Right lobe of liver (tissue), 6 donors: ENCODE data around the gene TMEM131L. TPM values are rescaled to one million over a fixed set of nuclear protein-coding genes. Genes with fewer than 3 reads are reported as not detected.

Source experiments
- ATAC-seq, 4 donors: fragments of 200-7000 bp; cut with Tn5 transposase; one replicate each; pipeline ENCODE4 v1.9.1; 2020; ENCODE audit warnings: mild to moderate bottlenecking in 4 of 4, moderate library complexity in 4 of 4
- DNase-seq, 3 donors: peaks; one replicate each; pipeline ENCODE4 v3.0.0-alpha.2; 2020
- H3K27ac ChIP-seq, 3 donors: fragments of 200-600 bp; one replicate each; pipeline ENCODE4 v1.8.0; 2022
- H3K27me3 ChIP-seq, 2 donors: fragments of 200-600 bp; one replicate each; pipeline ENCODE4 v1.8.0; 2022
- H3K36me3 ChIP-seq, 4 donors: fragments of 200-600 bp; sonication (generic) in 1 of 4; one replicate each; pipeline versions ENCODE4 v1.5.1 to v1.8.0; 2017 to 2022; ENCODE audit warnings: control low read depth in 1 of 4
- H3K4me1 ChIP-seq, 4 donors: fragments of 200-600 bp; sonication (generic) in 1 of 4; one replicate each; pipeline versions ENCODE4 v1.5.1 to v1.8.0; 2017 to 2022; ENCODE audit warnings: control low read depth in 1 of 4
- H3K4me3 ChIP-seq, 3 donors: fragments of 200-600 bp; one replicate each; pipeline ENCODE4 v1.8.0; 2022
- H3K9me3 ChIP-seq, 4 donors: fragments of 200-600 bp; sonication (generic) in 1 of 4; one replicate each; pipeline versions ENCODE4 v1.5.1 to v1.8.0; 2017 to 2022; ENCODE audit warnings: control low read depth in 1 of 4
- POLR2A ChIP-seq: fragments of 450-650 bp; IDR thresholded peaks from one replicate; pipeline ENCODE4 v1.6.1; 2017; ENCODE audit warnings: antibody characterized with exemption, mild to moderate bottlenecking
- WGBS: methylation state at CpG from one replicate; pipeline ENCODE4 v1.1.6; 2018; ENCODE audit warnings: low coverage, low lambda C conversion rate; ENCODE audit not compliant: insufficient coverage; ENCODE audit errors: missing lambda C conversion rate; 5-methylcytosine and 5-hydroxymethylcytosine counted together
- intact Hi-C, 2 donors: fragments of 100-400 bp; cut with DNase I; formaldehyde crosslinking; loops; one replicate each; pipeline versions ENCODE4 v1.11.2 to v1.14.1; 2022
- total RNA-seq, 6 experiments: library from RNA; depleted of rRNA in 2 of 6; stranded (reverse); fragments of >200 nt in 2 of 6; fragmentation: NEBNext Ultra II Directional in 3 of 6; extraction: Animal tissue kit (Norgen Biotek cat#: 25700) in 3 of 6; gene quantifications; one replicate each; pipeline versions ENCODE4 v1.1.0 to v1.2.4, GENCODE V29; 2016 to 2023
- TF ChIP-seq, protein P1 (sequence below), 4 donors: fragments of 200-600 bp in 3 of 4; fragments of 450-650 bp in 1 of 4; IDR thresholded peaks; one replicate each; pipeline versions ENCODE4 v1.5.1 to v1.8.0; 2016 to 2022; ENCODE audit warnings: antibody characterized with exemption in 4 of 4, mild to moderate bottlenecking in 2 of 4
- donor health status: DM: no; HTN: yes; CAD: no.
- donor health status: DM: no; HTN: no; CAD: no.
- donor health status: DM: no; HTN: no; CAD: no.
- donor health status: DM: no; HTN: yes; CAD: no.
- donor health status: DM: no; HTN: yes; CAD: no.

The TMEM131L gene
- total RNA-seq, 6 experiments from 2014 or later, result 13.2 to 19.6 (median 14.8) TPM

GRCh38 chr4:153535772-153536513, 69.8 kb downstream of the TMEM131L start:
- no peak overlapping the region for H3K27ac ChIP-seq
- 32% methylated on average over 7 of the region's 7 CpGs for WGBS
- ATAC-seq (peak in 1 of 4 donors; percentile 40), DNase-seq (no peak)
- no peaks in the 10 kb centered on the region for H3K36me3 ChIP-seq
- intact Hi-C loops, result no loop called here
- TF ChIP-seq POLR2A, result no peak
- TF ChIP-seq, protein P1, sequence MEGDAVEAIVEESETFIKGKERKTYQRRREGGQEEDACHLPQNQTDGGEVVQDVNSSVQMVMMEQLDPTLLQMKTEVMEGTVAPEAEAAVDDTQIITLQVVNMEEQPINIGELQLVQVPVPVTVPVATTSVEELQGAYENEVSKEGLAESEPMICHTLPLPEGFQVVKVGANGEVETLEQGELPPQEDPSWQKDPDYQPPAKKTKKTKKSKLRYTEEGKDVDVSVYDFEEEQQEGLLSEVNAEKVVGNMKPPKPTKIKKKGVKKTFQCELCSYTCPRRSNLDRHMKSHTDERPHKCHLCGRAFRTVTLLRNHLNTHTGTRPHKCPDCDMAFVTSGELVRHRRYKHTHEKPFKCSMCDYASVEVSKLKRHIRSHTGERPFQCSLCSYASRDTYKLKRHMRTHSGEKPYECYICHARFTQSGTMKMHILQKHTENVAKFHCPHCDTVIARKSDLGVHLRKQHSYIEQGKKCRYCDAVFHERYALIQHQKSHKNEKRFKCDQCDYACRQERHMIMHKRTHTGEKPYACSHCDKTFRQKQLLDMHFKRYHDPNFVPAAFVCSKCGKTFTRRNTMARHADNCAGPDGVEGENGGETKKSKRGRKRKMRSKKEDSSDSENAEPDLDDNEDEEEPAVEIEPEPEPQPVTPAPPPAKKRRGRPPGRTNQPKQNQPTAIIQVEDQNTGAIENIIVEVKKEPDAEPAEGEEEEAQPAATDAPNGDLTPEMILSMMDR (IDR thresholded peaks at IDR 0.05), result no peak
- peaks cover 0 to 43% (median 19%) of the 10 kb centered on the region in 4 donors for H3K4me1 ChIP-seq
- no peaks in the 10 kb centered on the region for H3K9me3 ChIP-seq
- H3K27me3 ChIP-seq, result no peaks in the 10 kb centered on the region
- no peak overlapping the region for H3K4me3 ChIP-seq

DNA sequence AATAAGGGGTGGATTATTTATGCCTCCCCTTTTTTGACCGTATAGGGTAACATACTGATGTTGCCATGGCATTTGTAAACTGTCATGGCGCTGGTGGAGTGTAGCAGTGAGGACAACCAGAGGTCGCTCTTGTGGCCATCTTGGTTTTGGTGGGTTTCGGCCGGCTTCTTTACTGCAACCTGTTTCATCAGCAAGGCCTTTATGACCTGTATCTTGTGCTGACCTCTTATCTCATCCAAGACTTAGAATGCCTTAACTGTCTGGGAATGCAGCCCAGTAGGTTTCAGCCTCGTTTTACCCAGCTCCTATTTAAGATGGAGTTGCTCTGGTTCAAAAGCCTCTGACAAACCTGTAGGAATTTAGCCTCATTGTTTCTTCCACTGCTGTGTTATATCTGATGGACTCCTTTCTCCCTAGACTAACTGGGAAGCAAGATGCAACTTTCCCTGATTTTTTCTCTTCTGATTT, 71.4 kb downstream of the TMEM131L start:
- Histone ChIP-seq H3K4me1 (peaks cover 0 to 29% (median 13%) of the 10 kb centered on the region in 4 donors), H3K4me3 (no peak overlapping the region), H3K36me3 (no peaks in the 10 kb centered on the region), H3K27me3 (no peaks in the 10 kb centered on the region), H3K9me3 (no peaks in the 10 kb centered on the region), H3K27ac (no peak overlapping the region)
- TF ChIP-seq POLR2A, result no peak
- TF ChIP-seq, protein P1 (IDR thresholded peaks at IDR 0.05), result no peak
- no peak for DNase-seq
- WGBS, result 71% methylated on average over 3 of the region's 6 CpGs
- intact Hi-C loops, result no loop called here
- ATAC-seq, result no peak

GRCh38 chr4:153538487-153539357, 72.6 kb downstream of the TMEM131L start:
- no peaks in the 10 kb centered on the region for H3K9me3 ChIP-seq
- peaks cover 0 to 17% (median 8%) of the 10 kb centered on the region in 4 donors for H3K4me1 ChIP-seq
- 65% methylated on average over 15 of the region's 17 CpGs for WGBS
- no peak overlapping the region for H3K4me3 ChIP-seq
- no peak for DNase-seq
- no peak overlapping the region for H3K27ac ChIP-seq
- no peak for ATAC-seq
- no peaks in the 10 kb centered on the region for H3K36me3 ChIP-seq
- TF ChIP-seq POLR2A, result no peak
- TF ChIP-seq, protein P1 (IDR thresholded peaks at IDR 0.05), result no peak
- intact Hi-C loops, result no loop called here
- no peaks in the 10 kb centered on the region for H3K27me3 ChIP-seq

GRCh38 chr4:153539422-153539821, 73.3 kb downstream of the TMEM131L start:
- 96% methylated on average over 3 of the region's 3 CpGs for WGBS
- H3K4me3 ChIP-seq, result no peak overlapping the region
- H3K9me3 ChIP-seq, result no peaks in the 10 kb centered on the region
- no peak for ATAC-seq
- H3K27ac ChIP-seq, result no peak overlapping the region
- TF ChIP-seq POLR2A, result no peak
- TF ChIP-seq, protein P1 (IDR thresholded peaks at IDR 0.05), result no peak
- H3K4me1 ChIP-seq, result peaks cover 0 to 10% (median 4%) of the 10 kb centered on the region in 4 donors
- no peaks in the 10 kb centered on the region for H3K36me3 ChIP-seq
- intact Hi-C loops, result no loop called here
- H3K27me3 ChIP-seq, result no peaks in the 10 kb centered on the region
- no peak for DNase-seq
